Activated CD4-positive, CD25-positive, alpha-beta regulatory T cell (primary cell): ENCODE data around the gene HYPK.
"Not testable (repeated sequence)": the region's sequence is repeated elsewhere in the genome, so short reads cannot be mapped to it uniquely, and the experiment has no call there.

ENCODE experiments used
- DNase-seq, 4 experiments: peaks; one replicate each; lab custom pipeline; 2025; lab: John Stamatoyannopoulos, UW

The HYPK gene

DNA sequence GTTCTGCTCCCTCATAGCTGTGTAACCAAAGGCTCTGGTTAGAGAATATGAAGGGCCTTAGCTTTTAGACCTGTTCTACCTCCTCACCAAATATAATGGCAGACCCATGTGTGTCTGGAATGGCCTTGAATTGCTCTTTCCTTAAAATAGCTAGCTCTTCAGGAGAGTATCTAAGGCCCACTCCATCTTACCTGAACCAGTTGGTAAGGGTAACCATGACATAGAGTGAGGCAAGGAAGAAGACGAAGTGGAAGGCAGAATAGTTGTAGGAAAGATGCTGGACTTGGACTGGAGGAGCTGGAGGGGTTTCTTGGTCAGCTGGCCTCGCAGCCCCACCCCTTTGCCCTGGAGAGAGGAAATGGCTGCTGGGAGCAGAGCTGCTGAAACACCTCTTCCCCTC, 5.2 kb upstream of the HYPK start:
- DNase-seq: no peak

DNA sequence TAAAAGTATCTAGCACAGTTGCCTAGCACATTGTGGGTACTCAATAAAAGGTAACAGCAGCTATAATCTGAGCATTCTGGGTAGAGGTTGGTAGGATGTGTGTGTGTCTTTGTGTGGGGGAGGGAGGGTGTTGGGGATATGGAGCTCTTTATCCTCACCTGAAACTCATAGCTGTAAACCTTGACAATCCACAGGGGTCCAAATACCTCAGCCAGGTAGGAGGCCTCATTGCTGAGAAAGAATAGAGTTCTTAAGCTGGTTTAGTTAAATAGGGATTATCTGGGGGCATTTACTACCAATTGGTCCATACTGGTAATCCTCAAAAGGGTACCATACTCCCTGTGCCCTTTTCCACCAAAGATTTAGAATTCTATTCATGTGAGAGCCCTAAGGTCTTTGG, 4.4 kb upstream of the HYPK start:
- DNase-seq: no peak

DNA sequence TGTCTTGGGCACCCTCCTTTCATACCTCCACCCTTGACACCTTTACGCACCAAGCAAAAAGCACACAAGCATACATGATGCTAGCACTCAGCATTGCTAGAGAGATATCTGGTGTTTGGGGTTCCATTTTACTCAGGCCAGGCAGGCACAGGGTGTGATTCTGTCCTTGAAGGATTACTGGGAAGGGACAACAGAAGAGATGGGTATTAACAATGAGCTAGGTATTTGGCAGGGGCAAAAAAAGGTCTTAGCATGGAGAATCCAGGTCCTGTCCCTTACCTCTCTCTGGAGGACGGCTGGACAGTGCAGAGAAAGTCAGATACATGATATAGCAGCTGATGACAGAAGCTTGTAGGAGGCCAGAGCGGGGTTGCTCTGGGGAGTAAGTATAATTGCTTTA, 3.8 kb upstream of the HYPK start:
- no peak for DNase-seq

GRCh38 chr15:43799209-43799944, 1.0 kb upstream of the HYPK start:
- no peak for DNase-seq

- DNase-seq: no peak
Measured at GRCh38 chr15:43799945-43800285, 484 bp upstream of the HYPK start, which contains the start of gene SERINC4. Gene SERINC4 (minus strand): TSS chr15:43800220. CDS start chr15:43799986, 234 bp downstream.

DNA sequence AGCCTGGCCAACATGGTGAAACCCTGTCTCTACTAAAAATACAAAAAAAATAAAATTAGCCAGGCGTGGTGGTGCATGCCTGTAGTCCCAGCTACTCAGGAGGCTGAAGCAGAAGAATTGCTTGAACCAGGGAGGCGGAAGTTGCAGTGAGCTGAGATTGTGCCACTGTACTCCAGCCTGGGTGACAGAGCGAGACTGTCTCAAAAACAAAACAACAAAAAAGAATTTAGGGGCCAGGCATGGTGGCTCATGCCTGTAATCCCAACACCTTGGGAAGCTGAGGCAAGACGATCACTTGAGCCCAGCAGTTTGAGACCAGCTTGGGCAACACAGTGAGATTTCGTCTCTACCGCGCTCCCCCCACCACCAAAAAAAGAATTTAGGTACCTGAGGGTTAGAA, 2.3 kb downstream of the HYPK start:
- not testable (repeated sequence) for DNase-seq

GRCh38 chr15:43808435-43808950, 8.1 kb downstream of the HYPK start:
- no peak for DNase-seq

DNA sequence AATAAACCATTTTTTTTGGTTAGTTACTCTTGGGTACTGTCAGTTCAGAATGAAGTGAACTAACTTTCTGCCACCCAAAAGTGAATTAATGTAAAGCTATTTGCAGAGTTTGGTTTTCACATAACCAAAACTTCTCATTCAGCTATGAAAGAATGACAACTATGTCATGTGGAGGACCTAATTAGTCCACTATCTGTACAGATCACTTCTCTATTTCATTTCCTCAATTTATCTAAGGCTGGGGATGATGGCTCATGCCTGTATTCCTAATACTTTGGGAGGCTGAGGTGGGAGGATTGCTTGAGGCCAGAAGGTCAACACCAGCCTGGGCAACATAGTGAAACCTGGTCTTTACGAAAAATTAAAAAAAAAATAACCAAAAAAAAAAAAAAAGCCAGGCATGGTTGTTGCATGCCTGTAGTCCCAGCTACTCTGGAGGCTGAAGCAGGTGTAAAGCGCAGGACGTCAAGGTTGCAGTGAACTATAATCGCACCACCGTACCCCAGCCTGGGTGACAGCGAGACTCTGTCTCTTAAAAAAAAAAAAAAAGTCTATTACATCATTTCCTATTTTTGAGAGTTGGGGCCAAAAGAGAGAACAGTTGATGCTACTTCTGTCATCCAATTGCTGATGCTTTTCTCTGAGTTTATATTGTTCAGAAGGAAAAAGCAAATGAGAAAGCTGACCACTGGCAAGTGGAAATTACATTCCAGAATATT, 8.7 kb downstream of the HYPK start:
- DNase-seq: no peak

- DNase-seq: not testable (repeated sequence)
Measured at GRCh38 chr15:43815064-43815463, 14.7 kb downstream of the HYPK start.

GRCh38 chr15:43821505-43821904, 21.1 kb downstream of the HYPK start:
- DNase-seq: no peak

- DNase-seq: peak; percentile 68 to 80 (median 74)
Measured at GRCh38 chr15:43824302-43825246, 24.2 kb downstream of the HYPK start, which contains the start of gene MFAP1. Gene MFAP1 (minus strand): TSS chr15:43824690. CDS start chr15:43824569, 121 bp downstream.

GRCh38 chr15:43825305-43825704, 24.9 kb downstream of the HYPK start:
- not testable (repeated sequence) for DNase-seq

- DNase-seq: no peak
Measured at GRCh38 chr15:43826029-43826507, 25.7 kb downstream of the HYPK start.

DNA sequence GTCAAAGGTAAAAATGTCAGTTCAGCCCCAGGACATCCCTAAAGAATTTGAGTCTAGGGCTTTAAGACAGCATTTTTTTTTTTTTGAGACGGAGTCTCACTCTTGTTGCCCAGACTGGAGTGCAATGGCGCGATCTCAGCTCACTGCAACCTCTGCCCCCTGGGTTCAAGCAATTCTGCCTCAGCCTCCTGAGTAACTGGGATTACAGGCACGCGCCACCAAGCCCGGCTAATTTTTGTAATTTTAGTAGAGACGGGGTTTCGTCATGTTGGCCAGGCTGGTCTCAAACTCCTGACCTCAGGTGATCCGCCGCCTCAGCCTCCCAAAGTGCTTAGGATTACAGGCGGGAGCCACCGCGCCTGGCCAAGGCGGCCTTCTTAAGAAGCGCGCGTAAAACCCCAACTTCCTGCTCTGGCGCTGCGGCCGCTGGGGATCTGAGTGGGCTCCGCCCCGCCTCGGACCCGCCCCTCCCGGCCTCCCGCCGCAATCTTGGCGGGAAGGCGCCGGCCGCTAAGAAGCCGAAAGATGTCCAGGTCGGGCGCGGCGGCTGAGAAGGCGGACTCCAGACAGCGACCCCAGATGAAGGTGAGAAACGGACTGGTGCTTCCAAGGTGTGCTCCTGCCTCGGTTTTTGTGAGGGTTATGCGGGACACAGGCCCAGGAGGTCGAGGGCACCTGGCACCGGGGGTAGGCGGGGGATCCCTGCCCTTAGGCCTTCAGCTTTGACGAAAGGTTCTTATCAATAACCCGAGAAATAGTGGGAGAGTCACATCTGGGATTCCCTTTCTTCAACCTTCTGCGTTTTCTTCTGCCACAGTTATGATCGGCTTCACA, 26.3 kb downstream of the HYPK start, which contains the start of gene WDR76:
Gene WDR76, plus strand, starts transcription at position 495 of the 834 bp plus-strand sequence. Its CDS starts 31 bp downstream, at position 526.
- peak; percentile 19 to 46 (median 44) for DNase-seq

GRCh38 chr15:43828061-43828657, 27.8 kb downstream of the HYPK start:
- no peak for DNase-seq

GRCh38 chr15:43829951-43830540, 29.6 kb downstream of the HYPK start:
- not testable (repeated sequence) for DNase-seq

DNA sequence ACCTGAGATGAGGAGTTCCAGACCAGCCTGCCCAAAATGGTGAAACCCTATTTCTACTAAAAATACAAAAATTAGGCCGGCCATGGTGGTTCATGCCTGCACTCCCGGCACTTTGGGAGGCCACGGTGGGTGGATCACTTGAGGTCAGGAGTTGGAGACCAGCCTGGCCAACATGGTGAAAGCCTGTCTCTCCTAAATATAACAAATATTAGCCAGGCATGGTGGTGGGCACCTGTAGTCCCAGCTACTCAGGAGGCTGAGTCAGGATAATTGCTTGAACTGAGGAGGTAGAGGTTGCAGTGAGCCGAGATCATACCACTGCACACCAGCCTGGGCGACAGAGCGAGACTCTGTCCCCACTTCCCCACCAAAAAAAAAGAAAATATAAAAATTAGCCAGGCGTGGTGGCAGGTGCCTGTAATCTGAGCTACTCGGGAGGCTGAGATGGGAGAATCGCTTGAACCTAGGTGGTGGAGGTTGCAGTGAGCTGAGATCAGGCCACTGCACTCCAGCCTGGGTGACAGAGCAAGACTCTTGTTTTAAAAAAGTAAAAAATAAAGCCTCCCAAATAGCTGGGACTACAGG, 30.4 kb downstream of the HYPK start:
- DNase-seq: not testable (repeated sequence)

- DNase-seq: not testable (repeated sequence)
Measured at GRCh38 chr15:43831519-43832052, 31.2 kb downstream of the HYPK start.

DNA sequence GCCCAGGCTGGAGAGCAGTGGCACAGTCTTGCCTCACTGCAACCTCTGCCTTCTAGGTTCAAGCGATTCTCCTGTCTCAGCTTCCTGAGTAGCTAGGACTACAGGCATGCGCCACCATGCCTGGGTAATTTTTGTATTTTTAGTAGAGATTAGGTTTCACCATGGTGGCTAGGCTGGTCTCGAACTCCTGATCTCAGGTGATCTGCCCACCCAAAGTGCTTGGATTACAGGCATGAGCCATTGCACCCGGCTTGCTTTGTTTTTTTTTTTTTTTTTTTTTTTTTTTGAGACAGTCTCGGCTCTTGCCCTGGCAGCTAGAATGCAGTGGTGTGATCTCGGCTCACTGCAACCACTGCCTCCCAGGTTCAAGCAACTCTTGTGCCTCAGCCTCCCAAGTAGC, 32.1 kb downstream of the HYPK start:
- not testable (repeated sequence) for DNase-seq
